ENCODE results near the gene POMT2.
"Not testable (repeated sequence)": the region's sequence is repeated elsewhere in the genome, so short reads cannot be mapped to it uniquely, and the experiment has no call there.

Gene POMT2

GRCh38 chr14:77324816-77325745 lies 4.4 kb upstream of the POMT2 start:
- Histone ChIP-seq H3K36me3 (ENCODE audit: control insufficient read depth in 2 of 2, insufficient read depth in 2 of 2, low read length in 2 of 2) (no peaks in the 10 kb centered on the region), H3K4me1 (ENCODE audit: control insufficient read depth, insufficient read depth, low read length) (peaks cover 11% of the 10 kb centered on the region), H3K27ac (ENCODE audit: low read length) (no peak overlapping the region), H3K9me3 (ENCODE audit: control insufficient read depth in 2 of 2, low read length in 2 of 2) (no peaks in the 10 kb centered on the region), H3K9ac (ENCODE audit: low read length in 2 of 2) (no peak overlapping the region), H3K4me3 (ENCODE audit: low read length in 2 of 2) (no peak overlapping the region), H3K27me3 (ENCODE audit: control insufficient read depth in 1 of 2, insufficient read depth in 2 of 2, low read length in 2 of 2) (no peaks in the 10 kb centered on the region)

DNA sequence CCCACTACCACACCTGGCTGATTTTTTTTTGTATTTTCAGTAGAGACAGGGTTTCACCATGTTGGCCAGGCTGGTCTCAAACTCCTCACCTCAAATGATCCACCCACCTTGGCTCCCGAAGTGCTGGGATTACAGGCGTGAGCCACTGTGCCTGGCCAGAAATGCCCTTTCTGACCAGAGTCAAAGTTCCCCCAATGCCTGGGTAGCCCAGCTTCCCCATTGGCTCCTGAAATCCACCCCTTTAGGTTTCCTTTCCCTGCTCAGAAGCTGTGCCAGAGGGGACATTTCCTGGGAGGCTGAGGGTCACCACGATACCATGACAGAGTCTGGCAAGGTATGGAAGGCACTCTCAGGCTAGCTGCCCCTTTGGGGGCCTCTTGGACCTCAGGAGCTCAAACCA lies 3.6 kb upstream of the POMT2 start:
- H3K27me3 ChIP-seq (ENCODE audit: control insufficient read depth in 1 of 2, insufficient read depth in 2 of 2, low read length in 2 of 2): no peaks in the 10 kb centered on the region
- no peak overlapping the region for H3K27ac ChIP-seq (ENCODE audit: low read length)
- H3K9ac ChIP-seq (ENCODE audit: low read length in 2 of 2): no peak overlapping the region
- H3K9me3 ChIP-seq (ENCODE audit: control insufficient read depth in 2 of 2, low read length in 2 of 2): no peaks in the 10 kb centered on the region
- H3K4me3 ChIP-seq (ENCODE audit: low read length in 2 of 2): no peak overlapping the region
- H3K4me1 ChIP-seq (ENCODE audit: control insufficient read depth, insufficient read depth, low read length): peaks cover 18% of the 10 kb centered on the region
- no peaks in the 10 kb centered on the region for H3K36me3 ChIP-seq (ENCODE audit: control insufficient read depth in 2 of 2, insufficient read depth in 2 of 2, low read length in 2 of 2)

DNA sequence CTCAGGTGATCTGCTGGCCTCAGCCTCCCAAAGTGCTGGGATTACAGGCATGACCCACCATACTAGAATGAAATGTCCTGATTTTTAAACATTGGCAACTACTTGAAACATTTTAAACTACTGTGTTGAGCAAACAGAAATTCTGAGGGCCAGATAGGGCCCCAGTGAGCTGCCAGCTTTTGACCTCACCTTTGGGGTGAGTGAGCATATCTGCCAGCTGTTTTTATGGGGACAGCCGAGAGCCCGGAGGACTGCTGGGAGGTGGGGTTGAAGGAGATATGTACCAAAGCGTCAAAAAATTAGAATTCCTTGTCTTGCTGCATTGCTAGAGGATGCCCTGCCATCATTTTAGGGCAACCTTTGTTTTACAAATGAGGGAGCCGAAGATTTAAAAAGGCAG lies 2.9 kb upstream of the POMT2 start:
- H3K4me3 ChIP-seq (ENCODE audit: low read length in 2 of 2): no peak overlapping the region
- no peaks in the 10 kb centered on the region for H3K9me3 ChIP-seq (ENCODE audit: control insufficient read depth in 2 of 2, low read length in 2 of 2)
- no peak overlapping the region for H3K27ac ChIP-seq (ENCODE audit: low read length)
- H3K36me3 ChIP-seq (ENCODE audit: control insufficient read depth in 2 of 2, insufficient read depth in 2 of 2, low read length in 2 of 2): no peaks in the 10 kb centered on the region
- H3K4me1 ChIP-seq (ENCODE audit: control insufficient read depth, insufficient read depth, low read length): peaks cover 22% of the 10 kb centered on the region
- H3K27me3 ChIP-seq (ENCODE audit: control insufficient read depth in 1 of 2, insufficient read depth in 2 of 2, low read length in 2 of 2): no peaks in the 10 kb centered on the region
- H3K9ac ChIP-seq (ENCODE audit: low read length in 2 of 2): no peak overlapping the region

GRCh38 chr14:77322951-77323350 lies 2.3 kb upstream of the POMT2 start:
- H3K27me3 ChIP-seq (ENCODE audit: control insufficient read depth in 1 of 2, insufficient read depth in 2 of 2, low read length in 2 of 2): no peaks in the 10 kb centered on the region
- no peak overlapping the region for H3K27ac ChIP-seq (ENCODE audit: low read length)
- no peaks in the 10 kb centered on the region for H3K36me3 ChIP-seq (ENCODE audit: control insufficient read depth in 2 of 2, insufficient read depth in 2 of 2, low read length in 2 of 2)
- H3K9me3 ChIP-seq (ENCODE audit: control insufficient read depth in 2 of 2, low read length in 2 of 2): no peaks in the 10 kb centered on the region
- H3K4me1 ChIP-seq (ENCODE audit: control insufficient read depth, insufficient read depth, low read length): peaks cover 22% of the 10 kb centered on the region
- no peak overlapping the region for H3K9ac ChIP-seq (ENCODE audit: low read length in 2 of 2)
- H3K4me3 ChIP-seq (ENCODE audit: low read length in 2 of 2): no peak overlapping the region

DNA sequence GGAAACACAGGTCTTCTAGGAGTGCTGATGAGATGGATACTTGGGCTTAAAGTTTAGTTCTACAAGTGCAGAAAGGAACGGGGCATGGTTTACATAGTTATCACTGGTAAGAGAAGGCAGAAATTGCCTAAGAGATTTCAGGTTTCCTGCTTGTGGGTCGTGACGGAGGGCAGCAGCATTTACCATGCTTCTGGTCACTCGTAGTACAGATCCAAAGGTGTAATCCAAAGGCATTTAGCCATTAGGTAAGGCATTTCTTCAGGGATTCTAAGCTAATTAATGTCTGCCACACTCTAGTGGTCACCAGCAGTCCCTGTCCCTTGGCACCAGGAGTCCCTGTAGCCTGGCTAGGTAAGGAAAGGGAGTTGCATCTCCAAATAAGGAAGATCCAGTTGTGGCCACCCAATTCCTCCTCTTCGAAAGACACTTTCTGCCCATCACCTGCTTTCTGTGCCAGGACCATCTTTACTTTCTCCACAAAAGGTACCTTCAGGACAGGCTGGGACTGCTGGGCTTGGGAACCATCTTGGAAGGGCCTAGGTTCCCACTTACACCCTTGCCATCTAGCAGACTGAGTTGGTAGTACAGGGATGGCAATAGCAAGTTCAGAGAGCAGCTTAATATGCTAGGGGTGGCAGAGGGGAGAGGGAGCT lies 1.7 kb upstream of the POMT2 start:
- H3K36me3 ChIP-seq (ENCODE audit: control insufficient read depth in 2 of 2, insufficient read depth in 2 of 2, low read length in 2 of 2): no peaks in the 10 kb centered on the region
- H3K9me3 ChIP-seq (ENCODE audit: control insufficient read depth in 2 of 2, low read length in 2 of 2): no peaks in the 10 kb centered on the region
- H3K4me3 ChIP-seq (ENCODE audit: low read length in 2 of 2): peak overlapping the region; percentile 80 to 95
- peak overlapping the region; percentile 95 for H3K27ac ChIP-seq (ENCODE audit: low read length)
- H3K4me1 ChIP-seq (ENCODE audit: control insufficient read depth, insufficient read depth, low read length): peaks cover 22% of the 10 kb centered on the region
- H3K9ac ChIP-seq (ENCODE audit: low read length in 2 of 2): peak overlapping the region; percentile 74 to 76
- H3K27me3 ChIP-seq (ENCODE audit: control insufficient read depth in 1 of 2, insufficient read depth in 2 of 2, low read length in 2 of 2): no peaks in the 10 kb centered on the region

DNA sequence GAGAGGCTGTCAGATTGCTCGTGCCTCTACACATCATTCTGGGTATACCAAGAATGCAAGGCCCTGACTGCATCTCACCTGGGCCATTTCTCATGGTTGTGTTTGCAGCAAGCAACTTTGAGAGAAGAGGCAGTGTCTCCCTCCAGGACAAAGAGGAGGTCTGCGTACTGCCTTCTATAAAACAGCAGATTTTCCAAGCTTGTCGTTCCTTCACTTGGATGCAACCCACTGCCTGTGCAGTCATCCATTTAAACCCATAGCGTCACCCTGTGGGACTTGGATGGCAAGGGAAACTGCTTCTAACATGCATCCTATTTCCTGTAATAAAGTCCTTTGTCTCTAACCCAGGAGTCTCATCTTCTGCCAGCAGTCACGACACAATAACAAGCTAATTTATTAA lies 1.3 kb downstream of the POMT2 start:
- H3K27me3 ChIP-seq (ENCODE audit: control insufficient read depth in 1 of 2, insufficient read depth in 2 of 2, low read length in 2 of 2): no peaks in the 10 kb centered on the region
- H3K9me3 ChIP-seq (ENCODE audit: control insufficient read depth in 2 of 2, low read length in 2 of 2): no peaks in the 10 kb centered on the region
- no peak overlapping the region for H3K4me3 ChIP-seq (ENCODE audit: low read length in 2 of 2)
- peaks cover 28% of the 10 kb centered on the region for H3K4me1 ChIP-seq (ENCODE audit: control insufficient read depth, insufficient read depth, low read length)
- no peak overlapping the region for H3K27ac ChIP-seq (ENCODE audit: low read length)
- peak overlapping the region in 1 of 2 donors; percentile 13 for H3K9ac ChIP-seq (ENCODE audit: low read length in 2 of 2)
- H3K36me3 ChIP-seq (ENCODE audit: control insufficient read depth in 2 of 2, insufficient read depth in 2 of 2, low read length in 2 of 2): no peaks in the 10 kb centered on the region

DNA sequence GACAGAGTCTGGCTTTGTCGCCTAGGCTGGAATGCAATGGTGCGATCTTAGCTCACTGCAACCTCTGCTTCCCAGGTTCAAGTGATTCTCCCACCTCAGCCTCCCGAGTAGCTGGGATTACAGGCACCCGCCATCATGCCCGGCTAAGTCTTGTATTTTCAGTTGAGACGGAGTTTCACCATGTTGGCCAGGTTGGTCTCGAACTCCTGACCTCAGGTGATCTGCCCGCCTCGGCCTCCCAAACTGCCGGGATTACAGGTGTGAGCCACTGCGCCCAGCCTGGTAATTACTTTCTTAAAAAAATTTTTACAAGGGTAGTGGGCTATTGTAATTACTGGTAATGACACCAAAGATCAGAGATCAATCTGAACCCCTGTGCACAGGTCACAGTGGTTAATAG lies 1.9 kb downstream of the POMT2 start:
- H3K27me3 ChIP-seq (ENCODE audit: control insufficient read depth in 1 of 2, insufficient read depth in 2 of 2, low read length in 2 of 2); H3K4me3 ChIP-seq (ENCODE audit: low read length in 2 of 2); H3K36me3 ChIP-seq (ENCODE audit: control insufficient read depth in 2 of 2, insufficient read depth in 2 of 2, low read length in 2 of 2); H3K9me3 ChIP-seq (ENCODE audit: control insufficient read depth in 2 of 2, low read length in 2 of 2); H3K27ac ChIP-seq (ENCODE audit: low read length); H3K9ac ChIP-seq (ENCODE audit: low read length in 2 of 2): not testable (repeated sequence)
- H3K4me1 ChIP-seq (ENCODE audit: control insufficient read depth, insufficient read depth, low read length): peaks cover 34% of the 10 kb centered on the region

GRCh38 chr14:77318006-77318553 lies 2.6 kb downstream of the POMT2 start:
- Histone ChIP-seq H3K27ac (ENCODE audit: low read length) (no peak overlapping the region), H3K9me3 (ENCODE audit: control insufficient read depth in 2 of 2, low read length in 2 of 2) (no peaks in the 10 kb centered on the region), H3K36me3 (ENCODE audit: control insufficient read depth in 2 of 2, insufficient read depth in 2 of 2, low read length in 2 of 2) (no peaks in the 10 kb centered on the region), H3K9ac (ENCODE audit: low read length in 2 of 2) (peak overlapping the region in 1 of 2 donors; percentile 21), H3K27me3 (ENCODE audit: control insufficient read depth in 1 of 2, insufficient read depth in 2 of 2, low read length in 2 of 2) (no peaks in the 10 kb centered on the region), H3K4me3 (ENCODE audit: low read length in 2 of 2) (no peak overlapping the region), H3K4me1 (ENCODE audit: control insufficient read depth, insufficient read depth, low read length) (peaks cover 34% of the 10 kb centered on the region)

DNA sequence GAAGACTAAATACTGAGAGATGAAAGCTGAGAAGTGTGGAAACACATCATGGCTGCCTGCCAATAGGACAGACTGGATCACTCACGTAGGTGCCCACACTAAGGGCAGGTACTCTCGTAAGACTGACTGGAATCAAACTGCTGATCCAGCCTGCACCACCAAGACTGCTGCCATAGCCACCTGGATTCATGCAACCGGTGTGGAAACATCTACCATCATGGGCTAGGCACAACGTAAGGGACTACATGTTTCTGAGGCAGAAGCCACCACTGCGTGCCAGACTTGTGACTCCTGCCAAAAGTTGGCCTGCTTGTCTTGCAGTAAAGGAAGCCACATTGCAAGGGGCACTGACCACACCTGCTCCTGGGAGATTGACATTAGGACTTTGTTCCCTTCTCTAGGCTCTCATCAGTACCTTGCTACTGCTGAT lies 3.8 kb downstream of the POMT2 start:
- Histone ChIP-seq H3K27ac (ENCODE audit: low read length) (no peak overlapping the region), H3K36me3 (ENCODE audit: control insufficient read depth in 2 of 2, insufficient read depth in 2 of 2, low read length in 2 of 2) (no peaks in the 10 kb centered on the region), H3K27me3 (ENCODE audit: control insufficient read depth in 1 of 2, insufficient read depth in 2 of 2, low read length in 2 of 2) (no peaks in the 10 kb centered on the region), H3K4me1 (ENCODE audit: control insufficient read depth, insufficient read depth, low read length) (peaks cover 27% of the 10 kb centered on the region), H3K9ac (ENCODE audit: low read length in 2 of 2) (no peak overlapping the region), H3K4me3 (ENCODE audit: low read length in 2 of 2) (no peak overlapping the region), H3K9me3 (ENCODE audit: control insufficient read depth in 2 of 2, low read length in 2 of 2) (no peaks in the 10 kb centered on the region)

DNA sequence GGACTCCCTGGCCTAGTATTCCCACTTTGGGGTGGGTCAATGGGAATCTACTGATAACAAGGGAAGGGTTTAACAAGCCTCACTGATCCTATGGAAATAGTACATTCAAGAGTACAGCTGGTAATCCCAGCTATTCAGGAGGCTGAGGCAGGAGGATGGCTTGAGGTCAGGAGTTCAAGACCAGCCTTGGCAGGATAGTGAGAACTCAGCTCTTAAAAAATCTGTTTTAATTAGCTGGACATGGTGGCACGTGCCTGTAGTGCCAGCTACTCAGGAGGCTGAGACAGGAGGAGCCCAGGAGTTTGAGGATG lies 4.5 kb downstream of the POMT2 start:
- H3K4me3 ChIP-seq (ENCODE audit: low read length in 2 of 2): no peak overlapping the region
- H3K9ac ChIP-seq (ENCODE audit: low read length in 2 of 2): no peak overlapping the region
- H3K4me1 ChIP-seq (ENCODE audit: control insufficient read depth, insufficient read depth, low read length): peaks cover 26% of the 10 kb centered on the region
- H3K9me3 ChIP-seq (ENCODE audit: control insufficient read depth in 2 of 2, low read length in 2 of 2): no peaks in the 10 kb centered on the region
- H3K36me3 ChIP-seq (ENCODE audit: control insufficient read depth in 2 of 2, insufficient read depth in 2 of 2, low read length in 2 of 2): no peaks in the 10 kb centered on the region
- H3K27me3 ChIP-seq (ENCODE audit: control insufficient read depth in 1 of 2, insufficient read depth in 2 of 2, low read length in 2 of 2): no peaks in the 10 kb centered on the region
- H3K27ac ChIP-seq (ENCODE audit: low read length): no peak overlapping the region

Data from stomach smooth muscle (tissue), 2 donors.